Gastrocnemius medialis (tissue), 4 donors: ENCODE measurements around the gene PLD1. TPM values are rescaled to one million over a fixed set of nuclear protein-coding genes. Genes with fewer than 3 reads are reported as not detected.

Experiments
- ATAC-seq, 2 donors: fragments of 150-250 bp; one replicate each; pipeline ENCODE4 v1.9.1; 2016
- DNase-seq, 2 donors: peaks; one replicate each; pipeline ENCODE4 v3.0.0-alpha.2; 2019
- H3K27ac ChIP-seq, 4 donors: fragments of 200-600 bp; sonication (generic); 1 replicate in 1 of 4; 2 replicates in 3 of 4; pipeline ENCODE4 v1.5.1; 2016 to 2018; ENCODE audit warnings: mild to moderate bottlenecking in 2 of 4, moderate library complexity in 1 of 4
- H3K27me3 ChIP-seq, 3 donors: fragments of 200-600 bp; sonication (generic) in 2 of 3; 1 replicate in 1 of 3; 2 replicates in 2 of 3; pipeline versions ENCODE4 v1.5.1 to v1.6.0; 2016 to 2019; ENCODE audit warnings: mild to moderate bottlenecking in 1 of 3, moderate library complexity in 1 of 3
- H3K36me3 ChIP-seq, 2 donors: fragments of 200-600 bp; sonication (generic) in 1 of 2; one replicate each; pipeline ENCODE4 v1.5.1; 2017 to 2018
- H3K4me1 ChIP-seq, 2 donors: fragments of 200-600 bp; sonication (generic) in 1 of 2; one replicate each; pipeline ENCODE4 v1.5.1; 2016 to 2017; ENCODE audit warnings: mild to moderate bottlenecking in 2 of 2
- H3K4me3 ChIP-seq, 4 donors: fragments of 200-600 bp; sonication (generic) in 3 of 4; 1 replicate in 1 of 4; 2 replicates in 3 of 4; pipeline ENCODE4 v1.5.1; 2016 to 2019; ENCODE audit warnings: mild to moderate bottlenecking in 2 of 4
- H3K9me3 ChIP-seq, 3 donors: fragments of 200-600 bp; sonication (generic) in 2 of 3; 1 replicate in 1 of 3; 2 replicates in 2 of 3; pipeline ENCODE4 v1.5.1; 2016 to 2019
- CTCF ChIP-seq, 5 experiments: fragments of 450-650 bp in 3 of 5; fragments of 200-600 bp in 2 of 5; sonication (generic) in 2 of 5; IDR thresholded peaks in 4 of 5; conservative IDR thresholded peaks in 1 of 5; 1 replicate in 4 of 5; 2 replicates in 1 of 5; pipeline ENCODE4 v1.5.1; 2016 to 2019; ENCODE audit warnings: antibody characterized with exemption in 5 of 5, mild to moderate bottlenecking in 3 of 5, moderate library complexity in 3 of 5
- POLR2A ChIP-seq, 2 donors: fragments of 450-650 bp; IDR thresholded peaks; one replicate each; pipeline ENCODE4 v1.6.1; 2017; ENCODE audit warnings: antibody characterized with exemption in 2 of 2, mild to moderate bottlenecking in 2 of 2, moderate library complexity in 2 of 2
- in situ Hi-C, 4 donors: fragments of 200-750 bp; cut with MboI; loops; one replicate each; pipeline versions ENCODE4 v1.15.0 to v1.8.0; 2017; ENCODE audit warnings: low sequenced_read_pairs in 4 of 4
- intact Hi-C: fragments of 100-400 bp; cut with DNase I; formaldehyde crosslinking; loops from one replicate; pipeline ENCODE4 v1.15.1; 2023; ENCODE audit warnings: low total_unique reads
- total RNA-seq, 4 donors: library from RNA; depleted of rRNA; stranded (reverse); fragments of >200 nt; gene quantifications; one replicate each; pipeline versions ENCODE4 v1.1.0 to v1.2.3, GENCODE V29; 2016

Gene PLD1
- total RNA-seq, 4 donors from 2014 or later = 1.9 to 5.6 (median 4.6) TPM

GRCh38 chr3:171799501-171799900, 10.8 kb downstream of the PLD1 start:
- in situ Hi-C loops = no loop called here

DNA sequence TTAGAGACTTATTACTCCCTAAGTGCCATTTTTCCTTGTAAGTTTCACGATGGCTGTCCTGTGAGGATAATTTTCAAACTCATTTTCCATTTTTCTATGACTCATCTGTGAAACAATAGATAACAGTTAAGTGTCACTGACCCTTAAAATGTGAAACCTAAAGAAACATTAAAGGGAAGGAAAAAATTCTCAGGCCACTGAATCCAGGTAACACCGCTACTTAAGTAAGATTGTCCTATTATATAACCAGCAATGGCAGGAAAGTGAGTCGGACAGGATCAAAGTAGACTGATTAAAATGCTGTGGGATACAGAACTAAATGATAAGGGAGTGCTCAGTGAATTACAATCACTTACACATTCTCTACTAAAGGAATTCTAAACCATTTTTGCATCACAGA, 12.4 kb downstream of the PLD1 start:
- in situ Hi-C loops (no loop called here), intact Hi-C loops (no loop called here)
- H3K36me3 ChIP-seq = no peaks in the 10 kb centered on the region
- no peak overlapping the region for H3K4me3 ChIP-seq
- no peak for ATAC-seq
- H3K27ac ChIP-seq = no peak overlapping the region
- no peaks in the 10 kb centered on the region for H3K27me3 ChIP-seq
- H3K9me3 ChIP-seq = no peaks in the 10 kb centered on the region
- H3K4me1 ChIP-seq = peaks cover 0 to 3% of the 10 kb centered on the region in 2 donors
- TF ChIP-seq CTCF (IDR thresholded peaks at IDR 0.05 in 4 of 5, conservative IDR thresholded peaks at IDR 0.05 in 1 of 5) (no peak), POLR2A (IDR thresholded peaks at IDR 0.05) (no peak)
- no peak for DNase-seq

More at GRCh38 chr3:171799501-171799900, 10.8 kb downstream of the PLD1 start:
- TF ChIP-seq POLR2A (IDR thresholded peaks at IDR 0.05) (no peak), CTCF (IDR thresholded peaks at IDR 0.05 in 4 of 5, conservative IDR thresholded peaks at IDR 0.05 in 1 of 5) (no peak)
- Histone ChIP-seq H3K4me1 (peaks cover 0 to 8% of the 10 kb centered on the region in 2 donors), H3K36me3 (no peaks in the 10 kb centered on the region), H3K27me3 (no peaks in the 10 kb centered on the region), H3K9me3 (no peaks in the 10 kb centered on the region), H3K27ac (no peak overlapping the region), H3K4me3 (no peak overlapping the region)
- intact Hi-C loops = no loop called here
- no peak for DNase-seq
- no peak for ATAC-seq

DNA sequence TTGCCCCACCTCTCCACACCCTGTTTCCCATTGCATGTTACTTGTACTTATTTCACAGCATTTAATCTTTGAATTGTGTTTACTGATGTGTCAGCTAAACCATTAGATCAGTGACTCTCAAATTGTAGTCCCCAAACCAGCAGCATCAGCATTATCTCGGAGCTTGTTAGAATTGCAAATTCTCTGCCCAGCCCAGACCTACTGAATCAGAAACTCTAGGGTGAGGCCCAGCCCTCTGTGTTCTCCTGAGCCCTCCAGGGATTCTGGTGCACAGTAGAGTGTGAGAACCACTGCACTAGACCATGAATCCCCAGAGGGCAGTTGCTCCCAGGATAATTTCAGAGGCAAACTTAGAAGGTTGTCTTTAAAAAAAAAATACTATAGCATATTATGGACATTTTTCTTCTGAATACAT, 13.0 kb downstream of the PLD1 start:
- TF ChIP-seq POLR2A (IDR thresholded peaks at IDR 0.05) (no peak), CTCF (IDR thresholded peaks at IDR 0.05 in 4 of 5, conservative IDR thresholded peaks at IDR 0.05 in 1 of 5) (no peak)
- no peak overlapping the region for H3K4me3 ChIP-seq
- DNase-seq = no peak
- no peak for ATAC-seq
- intact Hi-C loops = no loop called here
- H3K9me3 ChIP-seq = no peaks in the 10 kb centered on the region
- peaks cover 0 to 3% of the 10 kb centered on the region in 2 donors for H3K4me1 ChIP-seq
- no peaks in the 10 kb centered on the region for H3K27me3 ChIP-seq
- in situ Hi-C loops = no loop called here
- no peak overlapping the region for H3K27ac ChIP-seq
- H3K36me3 ChIP-seq = no peaks in the 10 kb centered on the region

- in situ Hi-C loops (no loop called here), intact Hi-C loops (no loop called here)
- Histone ChIP-seq H3K4me3 (no peak overlapping the region), H3K4me1 (peaks cover 0 to 3% of the 10 kb centered on the region in 2 donors), H3K27me3 (no peaks in the 10 kb centered on the region), H3K36me3 (no peaks in the 10 kb centered on the region), H3K9me3 (no peaks in the 10 kb centered on the region), H3K27ac (no peak overlapping the region)
- ATAC-seq (no peak), DNase-seq (no peak)
- TF ChIP-seq POLR2A (IDR thresholded peaks at IDR 0.05) = no peak
- TF ChIP-seq CTCF (IDR thresholded peaks at IDR 0.05 in 4 of 5, conservative IDR thresholded peaks at IDR 0.05 in 1 of 5) = no peak
Observed at GRCh38 chr3:171796625-171797264, 13.5 kb downstream of the PLD1 start.

- DNase-seq = no peak
- Histone ChIP-seq H3K4me3 (no peak overlapping the region), H3K36me3 (no peaks in the 10 kb centered on the region), H3K27ac (no peak overlapping the region), H3K9me3 (no peaks in the 10 kb centered on the region), H3K4me1 (peaks cover 0 to 3% of the 10 kb centered on the region in 2 donors), H3K27me3 (no peaks in the 10 kb centered on the region)
- intact Hi-C loops (no loop called here), in situ Hi-C loops (no loop called here)
- no peak for TF ChIP-seq POLR2A (IDR thresholded peaks at IDR 0.05)
- TF ChIP-seq CTCF (IDR thresholded peaks at IDR 0.05 in 4 of 5, conservative IDR thresholded peaks at IDR 0.05 in 1 of 5) = no peak
- ATAC-seq = no peak
Observed at GRCh38 chr3:171792531-171792930, 17.8 kb downstream of the PLD1 start.
